GM19397 (cell line): ENCODE data around the gene EPAS1.

Experiments used
- ATAC-seq: cut with Tn5 transposase; IDR thresholded peaks from one replicate; pipeline ENCODE4 v1.9.1; 2021; ENCODE audit warnings: mild to moderate bottlenecking, moderate library complexity; ENCODE audit not compliant: unreplicated experiment

Gene EPAS1

GRCh38 chr2:46318579-46319460 lies 21.6 kb downstream of the EPAS1 start:
- ATAC-seq = no peak

DNA sequence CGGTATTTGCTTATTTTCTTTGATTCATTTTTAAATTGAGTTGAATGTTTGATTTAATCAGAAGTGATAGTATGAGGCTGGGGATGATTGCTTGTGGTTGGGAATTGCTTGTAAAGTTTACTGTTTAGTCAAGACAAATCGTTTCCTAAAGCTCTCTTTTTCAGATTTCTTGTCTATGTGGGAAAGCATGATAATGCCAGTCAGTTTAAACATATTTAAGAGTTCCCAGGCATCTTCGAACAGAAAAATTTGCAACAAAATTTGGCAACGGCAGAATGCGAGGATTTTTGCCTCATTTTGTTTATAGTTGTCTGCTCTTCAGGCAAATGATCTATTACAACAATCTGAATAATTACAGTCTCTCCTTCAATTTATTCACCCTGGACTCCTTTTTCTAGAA lies 22.5 kb downstream of the EPAS1 start:
- ATAC-seq = no peak

DNA sequence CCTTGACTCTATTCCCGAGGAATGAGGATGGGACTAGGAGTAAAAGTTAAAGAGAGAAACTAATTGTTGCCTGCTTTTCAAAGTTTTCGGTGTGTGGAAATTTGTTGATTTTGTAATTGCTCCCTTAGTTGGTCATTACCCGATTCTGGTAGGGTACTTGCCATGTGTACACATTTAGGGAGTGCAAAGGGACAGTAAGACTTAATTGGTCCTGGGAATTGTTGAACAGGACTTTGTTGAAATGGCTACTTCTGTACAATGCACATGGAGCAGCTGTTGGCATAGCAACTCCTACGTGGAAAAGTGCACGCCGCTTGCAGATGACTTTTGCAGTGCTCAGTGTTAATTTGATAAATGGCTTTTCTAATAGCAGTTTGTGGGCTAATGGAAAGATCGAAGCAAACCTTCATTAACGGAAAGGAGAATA lies 22.9 kb downstream of the EPAS1 start:
- ATAC-seq = no peak

DNA sequence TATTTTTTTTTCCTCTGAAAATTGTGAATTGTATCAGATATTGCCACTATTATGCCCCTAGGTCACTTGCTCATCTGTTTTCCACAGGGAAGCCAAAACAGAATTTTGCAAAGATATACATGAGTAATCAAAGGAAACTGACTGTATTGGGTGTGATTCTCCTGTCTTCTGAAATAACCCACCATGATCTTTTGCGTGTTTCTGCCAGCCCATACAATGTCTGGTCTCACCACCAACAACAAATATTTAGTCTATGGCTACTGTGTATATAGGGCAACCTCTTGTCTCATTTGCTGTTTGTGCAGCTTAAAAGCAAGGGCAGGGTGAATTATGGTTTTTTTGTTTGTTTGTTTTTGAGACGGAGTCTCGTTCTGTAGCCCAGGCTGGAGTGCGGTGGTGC lies 26.5 kb downstream of the EPAS1 start:
- no peak for ATAC-seq

GRCh38 chr2:46325182-46325928 lies 28.1 kb downstream of the EPAS1 start:
- ATAC-seq = no peak

DNA sequence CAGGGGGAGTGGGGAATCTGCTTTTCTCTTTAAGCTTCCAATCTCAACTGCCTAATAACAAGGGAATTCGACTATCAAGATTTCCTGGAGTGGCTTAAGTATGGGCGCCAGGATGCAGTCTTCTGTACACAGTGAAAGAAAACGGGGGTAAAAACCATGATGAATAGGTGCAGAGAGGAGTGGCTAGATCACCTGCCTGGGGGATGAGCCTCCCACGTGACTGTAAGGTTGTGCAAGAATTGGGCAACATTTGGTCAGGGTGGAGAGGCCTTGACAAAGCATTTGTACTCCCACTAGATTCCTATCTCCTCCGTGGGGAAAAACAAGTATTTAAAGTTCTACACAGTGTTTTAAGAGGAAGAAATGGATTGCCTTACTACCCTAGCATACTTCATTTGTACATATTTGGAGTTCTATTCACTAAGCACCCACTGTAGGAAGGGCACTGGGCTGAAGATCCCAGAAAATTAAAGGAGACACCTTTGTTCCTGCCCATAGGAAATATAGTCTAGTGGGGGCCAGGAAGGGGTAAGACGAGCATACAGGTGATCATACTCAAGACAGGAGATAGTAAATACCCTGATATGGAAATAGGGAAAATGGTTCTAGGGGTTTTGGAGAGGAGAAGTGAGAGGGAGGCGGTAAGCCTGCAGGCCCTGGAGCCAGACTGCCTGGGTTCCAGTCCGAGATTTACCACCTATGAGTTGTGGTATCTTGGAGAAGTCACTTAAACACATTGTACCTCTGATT lies 29.2 kb downstream of the EPAS1 start:
- ATAC-seq = no peak

DNA sequence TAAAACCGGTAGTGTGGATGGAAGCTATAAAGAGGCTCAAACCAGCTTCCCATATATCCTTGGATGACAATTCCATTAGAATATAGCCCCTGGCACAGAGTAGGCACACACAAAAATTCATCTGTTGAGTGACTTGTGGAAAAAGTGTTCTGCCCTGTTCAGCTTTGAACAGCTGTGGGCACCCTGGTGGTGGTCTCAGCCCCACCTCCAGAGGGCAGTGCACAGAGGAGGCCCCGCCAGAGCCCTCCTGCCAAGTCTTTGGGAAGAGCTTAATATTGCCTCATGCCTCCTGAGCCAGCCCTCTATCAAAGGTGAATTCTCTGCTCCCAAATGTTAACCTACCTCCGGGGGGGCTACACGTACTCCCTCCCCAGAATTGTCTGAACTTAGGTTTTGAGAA lies 30.4 kb downstream of the EPAS1 start:
- ATAC-seq = no peak

GRCh38 chr2:46328291-46328690 lies 31.1 kb downstream of the EPAS1 start:
- no peak for ATAC-seq

- ATAC-seq = no peak
Observed at GRCh38 chr2:46328829-46329228, 31.6 kb downstream of the EPAS1 start.

GRCh38 chr2:46329340-46329739 lies 32.1 kb downstream of the EPAS1 start:
- ATAC-seq = no peak

GRCh38 chr2:46329803-46330775 lies 32.9 kb downstream of the EPAS1 start:
- ATAC-seq = no peak

- ATAC-seq = no peak
Observed at GRCh38 chr2:46331109-46331766, 34.0 kb downstream of the EPAS1 start.

- ATAC-seq = no peak
Observed at GRCh38 chr2:46332686-46333281, 35.6 kb downstream of the EPAS1 start.

GRCh38 chr2:46333912-46334311 lies 36.7 kb downstream of the EPAS1 start:
- no peak for ATAC-seq

DNA sequence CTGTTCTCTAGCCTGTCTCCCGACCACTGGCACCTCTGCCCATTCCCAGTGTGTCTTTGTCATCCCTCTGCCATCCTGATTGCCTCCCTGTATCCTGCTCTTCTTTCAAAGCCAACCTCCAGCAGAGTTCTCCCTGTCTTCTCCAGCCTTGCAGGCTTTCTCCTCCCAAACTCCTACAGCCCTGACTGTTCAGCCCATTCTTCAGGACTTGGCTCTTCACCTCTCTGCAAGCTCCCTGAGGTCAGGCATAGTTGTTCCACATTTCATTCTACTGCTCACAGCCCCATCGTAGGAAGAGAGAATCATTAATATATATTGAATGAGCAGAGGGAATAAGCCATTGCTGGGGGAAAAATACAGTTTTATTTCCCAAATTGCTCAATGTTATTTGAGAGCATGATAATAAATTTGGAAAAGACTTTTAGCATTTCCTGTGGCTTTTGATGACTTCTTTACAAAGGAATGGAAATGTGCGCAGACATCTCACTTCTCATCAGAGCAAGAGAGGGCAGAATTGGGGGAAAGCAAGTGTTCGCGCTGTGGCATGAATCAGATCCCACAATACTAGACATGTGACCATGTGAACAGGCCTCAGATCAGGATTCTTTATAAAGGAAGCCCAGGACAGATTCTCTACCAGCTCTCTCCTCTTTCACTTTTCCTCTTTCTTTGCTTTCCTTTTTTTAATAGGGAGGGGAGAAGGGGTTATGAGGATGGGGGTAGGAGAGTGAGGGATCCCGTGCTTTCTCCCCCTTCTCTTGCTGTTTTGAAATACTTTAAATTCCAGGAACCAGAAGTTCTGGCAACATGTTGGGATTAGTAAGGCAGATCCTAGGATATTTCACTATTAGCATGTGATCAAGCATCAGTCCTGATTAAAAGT lies 37.4 kb downstream of the EPAS1 start:
- no peak for ATAC-seq

GRCh38 chr2:46335391-46336282 lies 38.4 kb downstream of the EPAS1 start:
- no peak for ATAC-seq

- no peak for ATAC-seq
Observed at GRCh38 chr2:46336283-46336959, 39.2 kb downstream of the EPAS1 start.
